Neural crest cell (in vitro differentiated cells): ENCODE data around the gene PIGZ. TPM values are rescaled to one million over a fixed set of nuclear protein-coding genes. Genes with fewer than 3 reads are reported as not detected.

ENCODE experiments used
- DNase-seq: peaks from one replicate; pipeline ENCODE4 v3.0.0; 2021; ENCODE audit warnings: low read depth, mixed read lengths, low spot score
- H3K27ac Mint-ChIP-seq: one replicate; pipeline ENCODE4 v1.8.0; 2021; ENCODE audit warnings: mild to moderate bottlenecking, mixed read lengths; ENCODE audit not compliant: unreplicated experiment
- H3K27me3 Mint-ChIP-seq: 2 replicates; pipeline ENCODE4 v1.8.0; 2021; ENCODE audit warnings: low read depth, mild to moderate bottlenecking, mixed read lengths
- H3K36me3 Mint-ChIP-seq: 2 replicates; pipeline ENCODE4 v1.8.0; 2021; ENCODE audit warnings: low read depth, mild to moderate bottlenecking, mixed read lengths
- H3K4me1 Mint-ChIP-seq: 2 replicates; pipeline ENCODE4 v1.8.0; 2021; ENCODE audit warnings: mixed read lengths
- H3K4me3 Mint-ChIP-seq: one replicate; pipeline ENCODE4 v1.8.0; 2021; ENCODE audit warnings: mild to moderate bottlenecking, mixed read lengths
- H3K9me3 Mint-ChIP-seq: 2 replicates; pipeline ENCODE4 v1.8.0; 2021; ENCODE audit warnings: mixed read lengths
- total RNA-seq: library from RNA; stranded (reverse); gene quantifications from 2 replicates; pipeline ENCODE4 v1.2.1, GENCODE V29; 2021
- TF ChIP-seq, protein P1 (sequence below): fragments of 200-600 bp; sonication (generic); conservative IDR thresholded peaks from 2 replicates; pipeline ENCODE4 v1.5.0; 2021; ENCODE audit warnings: antibody characterized with exemption, mild to moderate bottlenecking

Gene PIGZ
- total RNA-seq, 1 donor from 2014 or later: 1.9 TPM

DNA sequence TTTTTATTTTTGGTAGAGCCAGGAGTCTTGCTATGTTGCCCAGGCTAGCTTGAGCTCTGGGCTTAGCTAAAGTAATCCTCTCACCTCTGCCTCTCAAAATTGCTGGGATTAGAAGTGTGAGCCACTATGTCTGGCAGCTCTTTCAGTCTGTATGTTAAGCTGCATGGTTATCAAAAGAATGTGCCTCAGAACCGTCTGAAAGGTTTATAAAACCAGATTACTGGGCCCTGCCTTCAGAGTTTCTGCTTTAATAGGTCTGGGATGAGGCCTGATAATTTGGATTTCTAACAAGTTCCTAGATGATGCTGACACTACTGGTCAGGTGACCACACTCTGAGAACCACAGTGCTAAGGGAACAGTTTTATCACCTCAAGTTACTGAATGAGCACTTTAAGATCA is 66.3 kb downstream of the PIGZ start:
- no peaks in the 10 kb centered on the region for H3K27me3 Mint-ChIP-seq
- H3K4me1 Mint-ChIP-seq: no peaks in the 10 kb centered on the region
- no peak overlapping the region for H3K4me3 Mint-ChIP-seq
- no peak overlapping the region for H3K27ac Mint-ChIP-seq
- TF ChIP-seq, protein P1, sequence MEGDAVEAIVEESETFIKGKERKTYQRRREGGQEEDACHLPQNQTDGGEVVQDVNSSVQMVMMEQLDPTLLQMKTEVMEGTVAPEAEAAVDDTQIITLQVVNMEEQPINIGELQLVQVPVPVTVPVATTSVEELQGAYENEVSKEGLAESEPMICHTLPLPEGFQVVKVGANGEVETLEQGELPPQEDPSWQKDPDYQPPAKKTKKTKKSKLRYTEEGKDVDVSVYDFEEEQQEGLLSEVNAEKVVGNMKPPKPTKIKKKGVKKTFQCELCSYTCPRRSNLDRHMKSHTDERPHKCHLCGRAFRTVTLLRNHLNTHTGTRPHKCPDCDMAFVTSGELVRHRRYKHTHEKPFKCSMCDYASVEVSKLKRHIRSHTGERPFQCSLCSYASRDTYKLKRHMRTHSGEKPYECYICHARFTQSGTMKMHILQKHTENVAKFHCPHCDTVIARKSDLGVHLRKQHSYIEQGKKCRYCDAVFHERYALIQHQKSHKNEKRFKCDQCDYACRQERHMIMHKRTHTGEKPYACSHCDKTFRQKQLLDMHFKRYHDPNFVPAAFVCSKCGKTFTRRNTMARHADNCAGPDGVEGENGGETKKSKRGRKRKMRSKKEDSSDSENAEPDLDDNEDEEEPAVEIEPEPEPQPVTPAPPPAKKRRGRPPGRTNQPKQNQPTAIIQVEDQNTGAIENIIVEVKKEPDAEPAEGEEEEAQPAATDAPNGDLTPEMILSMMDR: no peak
- DNase-seq: no peak
- H3K9me3 Mint-ChIP-seq: no peaks in the 10 kb centered on the region
- peaks cover 20% of the 10 kb centered on the region for H3K36me3 Mint-ChIP-seq

DNA sequence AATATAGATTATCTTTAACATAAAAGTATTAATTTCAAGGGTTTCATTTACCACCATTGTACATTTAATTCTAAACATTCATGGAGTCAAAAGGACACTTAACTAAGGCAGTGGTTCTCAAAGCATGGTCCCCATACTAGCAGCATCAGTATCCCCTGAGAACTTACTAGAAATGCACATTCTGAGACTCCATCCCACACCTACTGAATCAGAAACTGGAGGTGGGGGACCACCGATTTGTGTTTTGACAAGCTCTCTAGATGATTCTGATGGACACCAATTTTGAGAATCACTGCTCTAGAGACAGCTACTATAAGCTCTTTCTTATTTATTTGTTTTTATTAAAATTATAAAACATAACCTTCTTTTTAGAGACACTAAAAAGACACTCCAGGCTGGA is 66.9 kb downstream of the PIGZ start:
- TF ChIP-seq, protein P1: no peak
- no peak for DNase-seq
- Mint-ChIP-seq H3K36me3 (peaks cover 18% of the 10 kb centered on the region), H3K4me3 (no peak overlapping the region), H3K27me3 (no peaks in the 10 kb centered on the region), H3K27ac (no peak overlapping the region), H3K9me3 (no peaks in the 10 kb centered on the region), H3K4me1 (no peaks in the 10 kb centered on the region)

Other genes with a start within 250 kb of the PIGZ start
- 92.2 and 96.4 TPM in 2 replicates for gene PAK2, start 229.0 kb downstream of the PIGZ start, total RNA-seq
- gene SENP5, start 100.9 kb downstream of the PIGZ start, total RNA-seq: 41.3 and 44.4 TPM in 2 replicates
- gene NCBP2, start 26.3 kb downstream of the PIGZ start, total RNA-seq: 117 and 122 TPM in 2 replicates
- gene MELTF, start 61.0 kb upstream of the PIGZ start, total RNA-seq: 3.9 and 4.1 TPM in 2 replicates